Endothelial cell of umbilical vein (primary cell): ENCODE measurements around the gene GPA33. TPM values are rescaled to one million over a fixed set of nuclear protein-coding genes. Genes with fewer than 3 reads are reported as not detected.

ENCODE experiments used
- BruUV-seq: library from RNA; stranded (reverse); fragments of 400-500 nt; replicated peaks from 2 replicates; lab custom pipeline; 2021; lab: Mats Ljungman, UMichigan
- CTCF ChIA-PET: fragments of 300-600, 350-600 bp; sonication (Branson Sonifier 250); formaldehyde crosslinking; loops from one replicate; lab custom pipeline; 2021; ENCODE audit warnings: antibody characterized with exemption, inconsistent platforms; lab: Charles Lee
- POLR2A ChIA-PET: fragments of 300-600, 350-600 bp; sonication (Branson Sonifier 250); formaldehyde crosslinking; loops from one replicate; lab custom pipeline; 2021; ENCODE audit warnings: antibody characterized with exemption, inconsistent platforms; lab: Charles Lee
- DNase-seq: peaks from one replicate; pipeline ENCODE4 v3.0.0-alpha.2; 2011; ENCODE audit warnings: low read depth, low spot score
- FAIRE-seq: peaks from 2 replicates; lab custom pipeline; 2011; peaks lifted over from hg19 to GRCh38; lab: Jason Lieb, UNC
- H2AFZ ChIP-seq: 2 replicates; pipeline ENCODE4 v1.6.0; 2012; ENCODE audit warnings: low read depth, low read length, control low read depth, inconsistent platforms
- H3K27ac ChIP-seq: 2 replicates; pipeline ENCODE4 v1.5.1; 2011; ENCODE audit warnings: low read depth, mild to moderate bottlenecking, control low read depth, low read length, moderate library complexity; ENCODE audit not compliant: insufficient read depth
- H3K27me3 ChIP-seq, 2 experiments: 2 replicates each; pipeline versions ENCODE4 v1.6.0 to v1.6.1; 2011; ENCODE audit warnings: low read length in 2 of 2, mixed read lengths in 1 of 2; ENCODE audit not compliant: control insufficient read depth in 2 of 2, insufficient read depth in 2 of 2
- H3K36me3 ChIP-seq, 2 experiments: 2 replicates in 1 of 2; 3 replicates in 1 of 2; pipeline ENCODE4 v1.5.1; 2011; ENCODE audit warnings: low read length in 2 of 2, mild to moderate bottlenecking in 1 of 2, moderate library complexity in 1 of 2; ENCODE audit not compliant: control insufficient read depth in 2 of 2, insufficient read depth in 2 of 2; ENCODE audit errors: extremely low read depth in 1 of 2
- H3K4me1 ChIP-seq: 3 replicates; pipeline ENCODE4 v1.5.1; 2011; ENCODE audit warnings: mild to moderate bottlenecking, low read length; ENCODE audit not compliant: control insufficient read depth, insufficient read depth; ENCODE audit errors: extremely low read depth
- H3K4me2 ChIP-seq: 2 replicates; pipeline ENCODE4 v1.6.1; 2011; ENCODE audit warnings: low read length, control low read depth, mixed read lengths; ENCODE audit not compliant: insufficient read depth
- H3K4me3 ChIP-seq, 3 experiments: fragments of 200-600 bp in 1 of 3; sonication (generic), shearing (Covaris generic) in 1 of 3; replicated peaks in 1 of 3; 2 replicates each; pipeline ENCODE4 v1.5.1; 2011 to 2016; ENCODE audit warnings: control low read depth in 3 of 3, low read length in 3 of 3, mild to moderate bottlenecking in 2 of 3, inconsistent platforms in 1 of 3, low read depth in 1 of 3, moderate library complexity in 1 of 3; ENCODE audit not compliant: insufficient read depth in 1 of 3
- H3K79me2 ChIP-seq: 2 replicates; pipeline ENCODE4 v1.6.0; 2012; ENCODE audit warnings: low read length, inconsistent platforms; ENCODE audit not compliant: control insufficient read depth, insufficient read depth
- H3K9ac ChIP-seq: replicated peaks from 2 replicates; pipeline ENCODE3; 2011; ENCODE audit warnings: low read length, control low read depth; ENCODE audit not compliant: insufficient read depth; ENCODE audit errors: extremely low read depth
- H3K9me1 ChIP-seq: replicated peaks from 3 replicates; pipeline ENCODE4 v1.6.0; 2011; ENCODE audit warnings: mild to moderate bottlenecking, low read length; ENCODE audit not compliant: control insufficient read depth, insufficient read depth; ENCODE audit errors: extremely low read depth
- H3K9me3 ChIP-seq: replicated peaks from 2 replicates; pipeline ENCODE4 v1.5.1; 2012; ENCODE audit warnings: low read length, inconsistent platforms; ENCODE audit not compliant: control insufficient read depth, insufficient read depth
- H4K20me1 ChIP-seq: replicated peaks from 2 replicates; pipeline ENCODE3; 2011; ENCODE audit warnings: mild to moderate bottlenecking, low read length; ENCODE audit not compliant: control insufficient read depth, insufficient read depth; ENCODE audit errors: extremely low read depth
- CTCF ChIP-seq, 2 donors: IDR thresholded peaks; 1 replicate in 1 of 2; 2 replicates in 1 of 2; pipeline ENCODE4 v1.5.1; 2011; ENCODE audit warnings: low read length in 2 of 2, mild to moderate bottlenecking in 2 of 2, moderate library complexity in 2 of 2, control low read depth in 1 of 2, inconsistent platforms in 1 of 2, low read depth in 1 of 2; ENCODE audit not compliant: insufficient read depth in 1 of 2; ENCODE audit errors: extremely low read depth in 1 of 2
- EZH2 ChIP-seq: IDR thresholded peaks from 2 replicates; pipeline ENCODE4 v1.6.1; 2012; ENCODE audit warnings: borderline replicate concordance, low read depth, mild to moderate bottlenecking, moderate library complexity, low read length, inconsistent platforms; ENCODE audit not compliant: severe bottlenecking
- FOS ChIP-seq: IDR thresholded peaks from 2 replicates; pipeline ENCODE4 v1.6.1; 2011; ENCODE audit warnings: mild to moderate bottlenecking, low read length, moderate library complexity, borderline replicate concordance; ENCODE audit not compliant: insufficient read depth
- GATA2 ChIP-seq: IDR thresholded peaks from 2 replicates; pipeline ENCODE4 v1.7.0; 2011; ENCODE audit warnings: low read depth, mild to moderate bottlenecking, moderate library complexity, mixed read lengths, low read length; ENCODE audit not compliant: insufficient read length, insufficient read depth
- JUN ChIP-seq: IDR thresholded peaks from 2 replicates; pipeline ENCODE4 v1.6.1; 2011; ENCODE audit warnings: borderline replicate concordance, low read depth; ENCODE audit not compliant: insufficient read length, insufficient read depth
- MAX ChIP-seq: IDR thresholded peaks from 2 replicates; pipeline ENCODE4 v1.6.1; 2011; ENCODE audit not compliant: insufficient read depth, insufficient read length
- MYC ChIP-seq: IDR thresholded peaks from one replicate; pipeline ENCODE4 v1.6.1; 2011; ENCODE audit warnings: mild to moderate bottlenecking, low read depth, low read length
- POLR2A ChIP-seq: IDR thresholded peaks from 2 replicates; pipeline ENCODE4 v1.6.1; 2012; ENCODE audit warnings: low read depth, mild to moderate bottlenecking, control low read depth, low read length
- POLR2AphosphoS5 ChIP-seq: IDR thresholded peaks from 2 replicates; pipeline ENCODE4 v1.6.1; 2012; ENCODE audit warnings: low read depth, mild to moderate bottlenecking, control low read depth, low read length, moderate library complexity; ENCODE audit not compliant: insufficient read depth
- dilution Hi-C: fragments of 300-500 bp; cut with MboI; formaldehyde crosslinking; loops from one replicate; pipeline ENCODE4 v1.15.0; 2019; ENCODE audit warnings: low sequenced_read_pairs; ENCODE audit not compliant: extremely low pct_ligation_motif_present
- intact Hi-C: fragments of 100-400 bp; cut with micrococcal nuclease; formaldehyde crosslinking; loops from one replicate; pipeline ENCODE4 v1.10.0; 2022
- polyA plus RNA-seq, 4 experiments: library from polyadenylated mRNA; depleted of rRNA in 3 of 4; stranded (reverse) in 3 of 4; unstranded in 1 of 4; fragments of >200 nt; gene quantifications; 2 replicates each; pipeline versions ENCODE4 v1.2.1 to v1.2.3, GENCODE V29; 2011 to 2012; ENCODE audit warnings: missing spikeins in 1 of 4
- total RNA-seq: library from RNA; stranded (reverse); gene quantifications from 2 replicates; pipeline ENCODE4 v1.2.3, GENCODE V29; 2021

GPA33 gene
- total and polyA plus RNA-seq, 2 donors (not counting 3 experiments of a cell fraction or from before 2014, with no cell fraction given): not detected

GRCh38 chr1:167105271-167106118 lies 15.3 kb upstream of the GPA33 start:
- no peak overlapping the region for H3K9ac ChIP-seq
- no peaks in the 10 kb centered on the region for H4K20me1 ChIP-seq
- H3K79me2 ChIP-seq: no peaks in the 10 kb centered on the region
- TF ChIP-seq EZH2: no peak
- no peak for TF ChIP-seq MAX
- no peak for TF ChIP-seq MYC
- no peak for TF ChIP-seq POLR2AphosphoS5
- no peak for TF ChIP-seq FOS
- no peak for TF ChIP-seq POLR2A
- no peak for TF ChIP-seq CTCF (IDR thresholded peaks at IDR 0.05; ENCODE audit: extremely low read depth in 1 of 2, insufficient read depth in 1 of 2, low read depth in 1 of 2, low read length in 2 of 2)
- no peak for TF ChIP-seq JUN
- TF ChIP-seq GATA2: no peak
- H3K27me3 ChIP-seq: peaks cover 4% of the 10 kb centered on the region in 2 experiments
- intact Hi-C loops: no loop called here
- H3K4me3 ChIP-seq: no peak overlapping the region
- dilution Hi-C loops: no loop called here
- DNase-seq: no peak
- no peaks in the 10 kb centered on the region for H3K4me1 ChIP-seq
- no peak overlapping the region for H3K4me2 ChIP-seq
- H2AFZ ChIP-seq: no peak overlapping the region
- H3K9me1 ChIP-seq: no peaks in the 10 kb centered on the region
- POLR2A ChIA-PET: no interaction called here
- CTCF ChIA-PET: interaction anchor here (0.7 kb wide), 1 partner anchor 18 kb away, joined by 4 read pairs; no protein-coding TSS in a partner anchor
- H3K36me3 ChIP-seq: no peaks in the 10 kb centered on the region
- no peak overlapping the region for H3K27ac ChIP-seq
- no peak for FAIRE-seq
- no peaks in the 10 kb centered on the region for H3K9me3 ChIP-seq
- BruUV-seq: no TSS peak
